ENCODE results near the gene HELZ2.

HELZ2 gene

DNA sequence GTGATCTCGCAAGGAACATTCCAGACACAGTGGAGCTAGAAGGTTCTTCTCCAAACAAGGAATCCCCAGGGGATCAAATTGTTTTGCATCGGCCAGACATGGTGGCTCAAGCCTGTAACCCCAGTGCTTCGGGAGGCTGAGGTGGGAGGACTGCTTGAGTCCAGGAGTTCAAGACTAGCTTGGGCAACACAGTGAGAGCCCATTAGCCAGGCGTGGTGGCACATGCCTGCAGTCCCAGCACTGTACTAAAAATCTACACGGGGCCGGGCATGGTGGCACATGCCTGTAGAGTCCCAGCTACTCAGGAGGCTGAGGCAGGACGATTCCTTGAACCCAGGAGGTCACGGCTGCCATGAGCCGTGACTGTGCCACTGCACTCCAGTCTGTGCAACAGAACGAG is 37.6 kb upstream of the HELZ2 start:
- TF ChIP-seq POLR2AphosphoS5 (IDR thresholded peaks at IDR 0.05; ENCODE audit: low read depth, low read length) (no peak), TAF1 (IDR thresholded peaks at IDR 0.05; ENCODE audit: borderline replicate concordance, insufficient read depth, low read length) (no peak), SIN3A (IDR thresholded peaks at IDR 0.05; ENCODE audit: borderline replicate concordance, insufficient read depth, low read length) (no peak), FOXP2 (optimal IDR thresholded peaks at IDR 0.05; ENCODE audit: borderline replicate concordance, extremely low read depth, extremely low read length, insufficient read depth) (no peak)
- TF ChIP-seq, protein P1, sequence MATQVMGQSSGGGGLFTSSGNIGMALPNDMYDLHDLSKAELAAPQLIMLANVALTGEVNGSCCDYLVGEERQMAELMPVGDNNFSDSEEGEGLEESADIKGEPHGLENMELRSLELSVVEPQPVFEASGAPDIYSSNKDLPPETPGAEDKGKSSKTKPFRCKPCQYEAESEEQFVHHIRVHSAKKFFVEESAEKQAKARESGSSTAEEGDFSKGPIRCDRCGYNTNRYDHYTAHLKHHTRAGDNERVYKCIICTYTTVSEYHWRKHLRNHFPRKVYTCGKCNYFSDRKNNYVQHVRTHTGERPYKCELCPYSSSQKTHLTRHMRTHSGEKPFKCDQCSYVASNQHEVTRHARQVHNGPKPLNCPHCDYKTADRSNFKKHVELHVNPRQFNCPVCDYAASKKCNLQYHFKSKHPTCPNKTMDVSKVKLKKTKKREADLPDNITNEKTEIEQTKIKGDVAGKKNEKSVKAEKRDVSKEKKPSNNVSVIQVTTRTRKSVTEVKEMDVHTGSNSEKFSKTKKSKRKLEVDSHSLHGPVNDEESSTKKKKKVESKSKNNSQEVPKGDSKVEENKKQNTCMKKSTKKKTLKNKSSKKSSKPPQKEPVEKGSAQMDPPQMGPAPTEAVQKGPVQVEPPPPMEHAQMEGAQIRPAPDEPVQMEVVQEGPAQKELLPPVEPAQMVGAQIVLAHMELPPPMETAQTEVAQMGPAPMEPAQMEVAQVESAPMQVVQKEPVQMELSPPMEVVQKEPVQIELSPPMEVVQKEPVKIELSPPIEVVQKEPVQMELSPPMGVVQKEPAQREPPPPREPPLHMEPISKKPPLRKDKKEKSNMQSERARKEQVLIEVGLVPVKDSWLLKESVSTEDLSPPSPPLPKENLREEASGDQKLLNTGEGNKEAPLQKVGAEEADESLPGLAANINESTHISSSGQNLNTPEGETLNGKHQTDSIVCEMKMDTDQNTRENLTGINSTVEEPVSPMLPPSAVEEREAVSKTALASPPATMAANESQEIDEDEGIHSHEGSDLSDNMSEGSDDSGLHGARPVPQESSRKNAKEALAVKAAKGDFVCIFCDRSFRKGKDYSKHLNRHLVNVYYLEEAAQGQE (IDR thresholded peaks at IDR 0.05; ENCODE audit: insufficient read depth in 1 of 2, low read depth in 2 of 2, low read length in 2 of 2), result no peak

- TF ChIP-seq SIN3A (IDR thresholded peaks at IDR 0.05; ENCODE audit: borderline replicate concordance, insufficient read depth, low read length) (no peak), TAF1 (IDR thresholded peaks at IDR 0.05; ENCODE audit: borderline replicate concordance, insufficient read depth, low read length) (no peak), FOXP2 (optimal IDR thresholded peaks at IDR 0.05; ENCODE audit: borderline replicate concordance, extremely low read depth, extremely low read length, insufficient read depth) (no peak)
- TF ChIP-seq, protein P1 (IDR thresholded peaks at IDR 0.05; ENCODE audit: insufficient read depth in 1 of 2, low read depth in 2 of 2, low read length in 2 of 2), result no peak
Measured at GRCh38 chr20:63610581-63611435, 36.8 kb upstream of the HELZ2 start.

- TF ChIP-seq, protein P1 (IDR thresholded peaks at IDR 0.05; ENCODE audit: insufficient read depth in 1 of 2, low read depth in 2 of 2, low read length in 2 of 2), result no peak
- TF ChIP-seq TAF1 (IDR thresholded peaks at IDR 0.05; ENCODE audit: borderline replicate concordance, insufficient read depth, low read length), result no peak
- no peak for TF ChIP-seq FOXP2 (optimal IDR thresholded peaks at IDR 0.05; ENCODE audit: borderline replicate concordance, extremely low read depth, extremely low read length, insufficient read depth)
- TF ChIP-seq POLR2AphosphoS5 (IDR thresholded peaks at IDR 0.05; ENCODE audit: low read depth, low read length), result no peak
- no peak for TF ChIP-seq SIN3A (IDR thresholded peaks at IDR 0.05; ENCODE audit: borderline replicate concordance, insufficient read depth, low read length)
Measured at GRCh38 chr20:63606686-63607085, 32.6 kb upstream of the HELZ2 start.

DNA sequence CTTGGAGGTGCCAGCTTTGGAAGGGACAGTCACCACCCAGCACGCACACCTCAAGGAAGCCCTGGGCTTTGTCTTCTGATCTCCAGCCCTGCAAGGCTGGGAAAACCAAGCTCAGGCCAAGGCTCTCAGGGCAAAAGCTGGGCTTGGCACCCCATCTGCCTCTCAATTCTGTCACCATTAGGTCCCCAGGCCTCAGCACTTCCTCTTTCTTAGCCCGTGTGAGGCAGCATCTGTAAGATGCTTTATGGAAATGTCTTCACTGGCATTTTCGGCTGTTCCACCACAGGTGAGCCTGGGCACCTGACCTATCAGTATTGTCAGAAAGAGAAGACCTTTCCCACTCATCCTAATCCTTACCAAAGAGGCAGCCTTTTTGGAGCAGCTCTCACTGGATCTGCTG is 28.3 kb upstream of the HELZ2 start:
- TF ChIP-seq, protein P1 (IDR thresholded peaks at IDR 0.05; ENCODE audit: insufficient read depth in 1 of 2, low read depth in 2 of 2, low read length in 2 of 2), result no peak
- TF ChIP-seq POLR2AphosphoS5 (IDR thresholded peaks at IDR 0.05; ENCODE audit: low read depth, low read length) (no peak), FOXP2 (optimal IDR thresholded peaks at IDR 0.05; ENCODE audit: borderline replicate concordance, extremely low read depth, extremely low read length, insufficient read depth) (no peak), TAF1 (IDR thresholded peaks at IDR 0.05; ENCODE audit: borderline replicate concordance, insufficient read depth, low read length) (no peak), SIN3A (IDR thresholded peaks at IDR 0.05; ENCODE audit: borderline replicate concordance, insufficient read depth, low read length) (no peak)

All from PFSK-1 (cell line).